Measurements from ENCODE around the gene TPCN2.
"Not testable (repeated sequence)": the region's sequence is repeated elsewhere in the genome, so short reads cannot be mapped to it uniquely, and the experiment has no call there.

DNA sequence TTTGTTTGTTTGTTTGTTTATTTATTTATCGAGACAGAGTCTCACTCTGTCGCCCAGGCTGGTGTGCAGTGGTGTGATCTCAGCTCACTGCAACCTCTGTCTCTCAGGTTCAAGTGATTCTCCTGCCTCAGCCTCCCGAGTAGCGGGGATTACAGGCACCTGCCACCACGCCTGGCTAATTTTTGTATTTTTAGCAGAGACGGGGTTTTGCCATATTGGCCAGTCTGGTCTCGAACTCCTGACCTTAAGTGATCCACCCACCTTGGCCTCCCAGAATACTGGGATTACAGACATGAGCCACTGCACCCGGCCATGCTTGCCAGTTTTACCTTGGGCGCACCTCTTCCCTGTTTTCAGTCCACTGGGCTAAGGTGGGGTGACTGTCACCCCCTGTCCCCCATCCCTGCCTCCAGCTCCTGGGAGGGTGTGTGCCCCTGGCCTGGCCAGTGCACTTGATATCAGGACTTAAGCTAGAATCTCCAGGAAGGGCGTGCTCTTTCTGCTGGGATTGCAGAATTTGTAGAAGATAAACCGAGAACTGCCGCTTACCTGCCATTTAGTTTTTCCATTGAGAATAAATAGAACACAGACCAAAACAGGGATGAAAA lies 48.9 kb upstream of the TPCN2 start:
- TF ChIP-seq, protein P1, sequence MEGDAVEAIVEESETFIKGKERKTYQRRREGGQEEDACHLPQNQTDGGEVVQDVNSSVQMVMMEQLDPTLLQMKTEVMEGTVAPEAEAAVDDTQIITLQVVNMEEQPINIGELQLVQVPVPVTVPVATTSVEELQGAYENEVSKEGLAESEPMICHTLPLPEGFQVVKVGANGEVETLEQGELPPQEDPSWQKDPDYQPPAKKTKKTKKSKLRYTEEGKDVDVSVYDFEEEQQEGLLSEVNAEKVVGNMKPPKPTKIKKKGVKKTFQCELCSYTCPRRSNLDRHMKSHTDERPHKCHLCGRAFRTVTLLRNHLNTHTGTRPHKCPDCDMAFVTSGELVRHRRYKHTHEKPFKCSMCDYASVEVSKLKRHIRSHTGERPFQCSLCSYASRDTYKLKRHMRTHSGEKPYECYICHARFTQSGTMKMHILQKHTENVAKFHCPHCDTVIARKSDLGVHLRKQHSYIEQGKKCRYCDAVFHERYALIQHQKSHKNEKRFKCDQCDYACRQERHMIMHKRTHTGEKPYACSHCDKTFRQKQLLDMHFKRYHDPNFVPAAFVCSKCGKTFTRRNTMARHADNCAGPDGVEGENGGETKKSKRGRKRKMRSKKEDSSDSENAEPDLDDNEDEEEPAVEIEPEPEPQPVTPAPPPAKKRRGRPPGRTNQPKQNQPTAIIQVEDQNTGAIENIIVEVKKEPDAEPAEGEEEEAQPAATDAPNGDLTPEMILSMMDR (IDR thresholded peaks at IDR 0.05): not testable (repeated sequence)
- not testable (repeated sequence) for TF ChIP-seq POLR2A (IDR thresholded peaks at IDR 0.05; ENCODE audit: low read depth)

Data from esophagus muscularis mucosa (tissue), 3 donors.